Neural cell (in vitro differentiated cells): ENCODE data around the gene AGPAT2.

Experiments
- CTCF ChIP-seq: fragments of 450-650 bp; IDR thresholded peaks from 2 replicates; pipeline ENCODE4 v1.5.1; 2014; ENCODE audit warnings: antibody characterized with exemption, mild to moderate bottlenecking, moderate library complexity; ENCODE audit not compliant: poor library complexity, severe bottlenecking
- EP300 ChIP-seq: fragments of 450-650 bp; conservative IDR thresholded peaks from 2 replicates; pipeline ENCODE4 v1.6.1; 2014; ENCODE audit warnings: antibody characterized with exemption, mild to moderate bottlenecking, moderate library complexity; ENCODE audit not compliant: poor library complexity, severe bottlenecking
- EZH2 ChIP-seq: fragments of 200-600, 300-800 bp; shearing (Covaris generic), sonication (generic); IDR thresholded peaks from 2 replicates; pipeline ENCODE4 v1.6.1; 2014; ENCODE audit warnings: antibody characterized with exemption, low read length, borderline replicate concordance, mild to moderate bottlenecking; ENCODE audit not compliant: insufficient read depth, poor library complexity, severe bottlenecking
- REST ChIP-seq: IDR thresholded peaks from 2 replicates; pipeline ENCODE4 v1.6.1; 2012; ENCODE audit warnings: borderline replicate concordance

GRCh38 chr9:136678034-136678433 is 9.2 kb downstream of the AGPAT2 start:
- TF ChIP-seq CTCF (no peak), EZH2 (no peak), EP300 (no peak), REST (no peak)
